ENCODE measurements around the gene DYRK3.

The DYRK3 gene

DNA sequence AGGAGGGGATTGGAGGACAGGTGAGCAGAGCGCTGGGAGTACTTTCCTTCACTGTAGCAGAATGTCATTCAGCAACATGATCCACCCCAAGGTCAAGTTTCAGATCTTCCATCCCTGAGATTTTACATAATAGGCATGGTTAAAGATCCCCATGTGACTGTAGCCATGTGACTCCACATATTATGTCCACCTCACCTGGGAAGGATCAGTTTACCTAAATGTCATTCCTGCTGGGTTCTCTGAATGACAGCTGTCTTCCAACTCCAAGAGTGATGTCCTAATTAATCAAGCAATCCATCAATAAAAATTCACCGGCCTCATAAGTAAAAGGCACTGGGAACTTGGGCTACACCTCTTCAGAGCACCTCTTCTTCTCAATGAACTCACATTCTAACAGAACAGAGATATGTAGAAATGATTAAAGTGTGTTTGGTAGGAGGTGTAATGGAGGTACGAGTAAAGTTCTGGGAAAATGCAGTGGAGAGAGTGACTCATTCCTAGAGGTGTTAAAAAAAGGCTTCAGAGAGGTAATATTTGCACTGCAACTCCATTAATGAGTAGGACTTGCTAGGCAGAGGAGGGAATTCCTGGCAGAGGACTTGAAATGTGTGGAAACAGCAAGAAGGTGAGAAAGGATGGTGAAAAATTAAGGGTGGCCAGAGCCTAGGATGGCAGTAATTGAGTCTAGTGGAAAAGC lies 27.2 kb downstream of the DYRK3 start:
- no peak for DNase-seq

DNA sequence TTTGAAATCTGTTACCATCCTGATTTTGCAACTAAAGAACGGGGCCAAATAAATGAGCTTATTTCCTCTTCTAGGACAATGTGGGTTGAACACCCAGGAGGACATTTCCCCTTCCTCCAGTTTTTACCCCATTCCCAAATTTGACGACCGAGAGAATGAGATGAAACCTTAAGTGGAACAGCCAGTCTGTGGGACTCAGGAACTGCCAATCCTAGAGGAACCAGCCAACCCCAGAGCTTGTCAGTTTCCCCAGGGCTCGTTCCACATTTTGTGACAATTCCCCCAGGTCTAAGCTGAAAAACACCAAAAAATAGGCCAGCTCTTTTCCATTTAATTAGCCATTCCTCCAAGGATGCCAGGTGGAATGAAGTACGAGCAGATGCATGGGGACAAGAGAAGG lies 28.0 kb downstream of the DYRK3 start:
- DNase-seq: no peak

DNA sequence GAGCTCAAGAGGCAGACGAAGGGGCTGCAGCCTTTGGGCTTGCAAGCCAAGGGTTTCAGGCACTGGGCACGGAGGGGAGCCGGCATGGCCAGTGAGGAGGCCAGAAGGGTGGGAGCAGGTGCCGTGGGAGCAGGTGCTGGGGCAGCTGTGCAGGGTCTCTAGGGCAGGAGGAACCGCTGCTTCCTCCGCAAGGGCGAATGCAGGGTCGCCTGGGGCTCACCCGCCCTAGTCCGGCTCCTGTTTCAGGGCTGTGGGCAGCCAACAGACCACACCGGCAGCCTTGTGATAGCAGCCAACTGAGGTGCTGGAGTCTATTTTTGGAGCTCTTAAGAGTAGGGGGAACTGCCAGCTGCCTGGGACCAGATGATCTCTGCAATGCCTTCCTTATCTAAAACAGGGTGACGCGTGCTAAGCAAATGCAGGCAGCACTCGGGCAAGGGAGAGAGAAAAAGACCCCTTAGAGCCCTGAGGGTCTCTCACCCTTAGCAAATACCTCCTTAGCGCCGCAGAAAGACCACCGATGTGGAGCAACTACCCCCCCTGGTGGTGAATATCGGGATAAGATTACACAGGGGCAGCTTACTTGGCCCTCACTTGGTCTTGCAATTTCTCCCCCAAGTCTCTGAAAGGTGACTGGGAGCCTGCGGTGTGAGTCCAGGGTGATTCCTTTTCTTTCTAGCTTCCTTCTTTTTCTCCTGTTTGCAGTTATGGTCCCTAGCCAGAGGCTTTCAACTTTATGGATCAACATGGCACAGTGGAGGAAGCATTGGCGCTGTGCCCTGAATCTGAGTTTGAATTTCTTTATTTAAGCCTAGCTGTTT lies 28.7 kb downstream of the DYRK3 start:
- DNase-seq: peak; percentile 53

- DNase-seq: no peak
Observed at GRCh38 chr1:206664740-206665139, 29.4 kb downstream of the DYRK3 start.

DNA sequence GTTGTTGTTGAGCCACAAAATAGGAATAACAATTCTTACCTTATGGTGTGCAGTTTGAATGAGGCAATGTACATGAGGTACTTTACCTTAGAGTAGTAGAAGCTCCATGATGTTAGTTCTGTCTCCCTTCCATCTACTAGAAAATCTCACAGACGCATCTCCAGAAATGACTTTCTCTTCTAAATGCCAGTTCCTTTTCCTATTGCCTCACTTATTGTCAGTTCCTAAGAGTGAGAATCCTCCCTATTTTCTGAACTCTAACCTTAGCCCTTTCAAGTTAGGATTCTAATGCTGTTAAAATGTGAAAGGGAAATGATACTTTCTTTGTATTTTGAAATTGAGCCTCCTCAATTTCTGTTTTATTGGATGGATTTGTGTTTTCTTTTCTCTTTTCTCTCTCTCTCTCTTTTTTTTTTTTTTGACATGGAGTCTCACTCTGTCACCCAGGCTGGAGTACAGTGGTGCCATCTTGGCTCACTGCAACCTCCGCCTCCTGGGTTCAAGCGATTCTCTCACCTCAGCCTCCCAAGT lies 30.8 kb downstream of the DYRK3 start:
- no peak for DNase-seq

DNA sequence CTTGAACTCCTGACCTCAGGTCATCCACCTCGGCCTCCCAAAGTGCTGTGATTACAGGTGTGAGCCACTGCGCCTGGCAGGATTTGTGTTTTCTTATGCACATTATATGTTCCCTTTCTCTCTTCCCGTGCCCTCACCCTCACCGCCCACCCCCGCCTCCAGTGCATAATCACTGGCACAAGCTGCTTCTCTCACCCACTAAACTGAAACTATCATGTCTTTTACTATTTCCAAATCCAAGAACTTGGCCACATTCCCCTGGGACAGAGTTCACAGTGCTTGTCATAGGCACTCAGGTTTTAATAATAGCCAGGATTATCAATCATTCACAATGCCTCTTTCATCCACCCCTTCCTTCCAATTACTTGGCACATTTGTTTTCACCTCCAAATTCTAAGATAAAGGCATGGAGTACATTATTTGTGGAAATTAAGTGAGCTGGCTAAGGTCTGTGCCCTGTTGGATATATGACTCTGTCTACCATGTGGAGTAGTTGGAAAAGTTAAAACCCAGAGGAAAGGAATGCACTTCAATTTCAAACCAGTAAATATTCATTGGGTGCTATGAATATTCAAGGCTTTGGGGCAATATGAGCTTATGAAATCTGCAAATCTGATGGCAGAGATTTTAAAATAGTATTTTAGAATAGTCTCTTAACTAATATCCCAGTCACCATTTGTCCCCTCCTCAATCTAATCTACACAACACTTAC lies 31.8 kb downstream of the DYRK3 start:
- no peak for DNase-seq

- no peak for DNase-seq
Observed at GRCh38 chr1:206668351-206668750, 33.0 kb downstream of the DYRK3 start.

DNA sequence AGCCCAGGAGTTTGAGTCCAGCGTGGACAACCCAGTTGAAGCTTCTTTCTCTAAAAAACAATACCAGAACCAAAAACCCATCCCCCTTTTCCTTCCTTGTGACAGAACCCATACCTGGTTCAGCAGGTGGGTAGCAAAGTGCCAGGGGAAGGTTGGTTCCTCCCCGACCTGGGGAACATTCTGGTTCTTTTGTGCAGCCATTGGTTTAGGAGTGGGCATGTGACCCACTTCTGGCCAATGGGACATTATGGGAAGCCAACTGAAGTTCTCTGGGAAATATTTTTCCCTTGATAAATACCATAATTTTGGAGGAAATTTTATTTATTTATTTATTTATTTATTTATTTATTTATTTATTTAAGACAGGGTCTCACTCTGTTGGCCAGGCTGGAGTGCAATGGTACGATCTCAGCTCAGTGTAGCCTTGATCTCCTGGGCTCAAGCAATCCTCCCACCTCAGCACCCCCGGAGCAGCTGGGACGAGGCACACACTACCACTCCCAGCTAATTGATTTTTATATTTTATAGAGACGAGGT lies 33.6 kb downstream of the DYRK3 start:
- DNase-seq: no peak

- no peak for DNase-seq
Observed at GRCh38 chr1:206672011-206672688, 36.8 kb downstream of the DYRK3 start.

DNA sequence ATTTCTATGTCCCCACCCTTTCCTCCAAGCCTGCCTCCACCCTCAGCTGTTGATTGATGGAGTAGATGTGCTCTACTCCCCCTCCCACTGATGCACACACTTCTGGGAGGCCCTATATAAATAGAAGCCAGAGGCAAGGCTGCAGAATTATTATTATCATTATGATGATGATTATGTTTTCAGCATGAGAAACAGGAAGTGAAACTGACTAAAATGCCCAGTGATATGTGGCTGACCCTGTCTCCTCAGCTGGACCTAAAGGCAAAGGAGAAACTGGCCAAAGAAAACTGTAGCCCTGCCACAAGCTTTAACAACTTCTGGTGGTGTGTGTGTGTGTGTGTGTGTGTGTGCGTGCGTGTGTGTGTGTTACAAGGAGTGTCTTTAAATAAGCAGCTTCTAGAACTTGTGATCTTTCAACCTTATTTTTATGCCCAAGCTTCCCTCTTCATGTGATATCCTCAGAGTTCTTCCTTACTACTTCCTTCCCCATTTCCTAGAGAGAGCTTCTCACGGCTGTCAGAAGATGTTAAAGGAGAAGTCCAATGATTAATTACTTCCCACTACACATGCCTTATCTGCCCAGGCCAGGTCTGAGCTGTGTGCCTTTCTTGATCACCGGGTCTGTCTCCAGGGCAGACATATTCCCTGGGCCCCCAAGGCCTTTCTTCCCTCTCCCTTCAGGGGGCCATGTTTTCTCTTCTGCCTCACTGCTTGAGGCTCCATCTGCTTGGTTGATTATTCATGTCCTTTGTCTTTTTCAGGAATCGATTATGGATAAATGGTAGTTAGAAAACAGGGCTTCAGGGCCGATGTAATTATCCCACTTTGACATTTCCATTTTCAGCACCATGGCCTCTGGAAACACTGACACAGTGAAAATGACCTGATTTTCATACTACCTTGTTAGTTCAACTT lies 37.8 kb downstream of the DYRK3 start:
- DNase-seq: no peak

DNA sequence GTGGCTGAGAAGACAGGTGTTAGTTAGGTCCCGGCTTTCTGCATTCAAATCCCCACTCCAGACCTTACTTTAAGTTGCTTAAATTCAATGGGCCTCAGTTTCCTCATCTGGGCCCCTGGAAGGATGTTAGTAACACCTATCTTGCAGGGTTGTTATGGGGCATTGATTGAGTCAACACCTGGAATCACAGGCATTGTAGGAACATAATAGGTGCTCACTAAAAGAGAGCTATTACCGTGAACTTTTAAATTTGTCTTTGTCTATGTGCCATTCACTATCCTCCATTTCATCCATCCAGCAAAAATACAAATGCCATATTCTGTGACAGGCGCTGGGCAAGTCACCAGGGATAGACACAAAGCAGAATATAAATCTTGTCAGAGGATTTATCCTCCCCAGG lies 38.9 kb downstream of the DYRK3 start:
- no peak for DNase-seq

GRCh38 chr1:206674745-206675175 lies 39.4 kb downstream of the DYRK3 start:
- no peak for DNase-seq

DNA sequence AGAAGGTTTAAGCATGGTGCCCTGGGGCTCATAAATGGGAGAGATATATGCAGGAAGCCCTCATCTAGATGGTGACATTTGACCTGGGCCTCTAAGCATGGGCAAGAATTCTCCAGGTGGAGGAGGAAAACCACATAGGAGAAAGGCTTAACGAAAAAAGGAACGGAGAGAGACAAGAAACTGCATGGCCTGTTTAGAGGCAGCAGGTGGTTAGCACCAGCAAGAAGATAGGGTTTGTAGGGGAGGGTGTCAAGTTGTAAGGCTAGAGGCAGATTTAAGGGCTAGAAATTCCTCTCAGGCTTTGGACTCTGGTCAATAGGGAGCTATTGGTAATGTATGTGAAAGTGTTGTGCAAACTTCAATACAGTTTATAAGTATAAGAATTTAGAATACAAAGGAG lies 41.2 kb downstream of the DYRK3 start:
- no peak for DNase-seq

- no peak for DNase-seq
Observed at GRCh38 chr1:206678490-206678889, 43.2 kb downstream of the DYRK3 start.

DNA sequence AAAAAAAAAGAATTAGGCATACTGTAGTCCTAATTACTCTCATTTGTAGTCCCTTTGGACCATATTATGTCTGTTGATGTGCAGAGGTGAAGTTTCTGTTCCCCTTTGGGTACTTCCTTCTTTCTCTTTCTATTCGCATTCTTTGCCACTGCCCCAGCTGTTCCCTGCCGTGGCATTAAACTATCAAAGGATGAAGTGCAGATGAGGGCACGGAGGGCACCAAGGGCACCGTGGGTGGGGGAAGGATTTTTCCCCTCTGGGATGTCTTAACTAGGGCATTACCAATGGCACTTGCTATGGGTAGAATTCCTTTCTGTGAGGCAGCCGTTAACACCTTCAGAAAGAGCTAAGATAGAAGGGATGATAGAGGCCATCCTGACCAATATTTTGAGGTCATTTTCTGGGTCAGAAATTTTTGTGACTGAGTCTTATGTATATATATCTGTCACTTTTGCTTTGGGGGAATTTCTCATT lies 44.4 kb downstream of the DYRK3 start:
- DNase-seq: no peak

GRCh38 chr1:206680279-206680678 lies 44.9 kb downstream of the DYRK3 start:
- no peak for DNase-seq

DNA sequence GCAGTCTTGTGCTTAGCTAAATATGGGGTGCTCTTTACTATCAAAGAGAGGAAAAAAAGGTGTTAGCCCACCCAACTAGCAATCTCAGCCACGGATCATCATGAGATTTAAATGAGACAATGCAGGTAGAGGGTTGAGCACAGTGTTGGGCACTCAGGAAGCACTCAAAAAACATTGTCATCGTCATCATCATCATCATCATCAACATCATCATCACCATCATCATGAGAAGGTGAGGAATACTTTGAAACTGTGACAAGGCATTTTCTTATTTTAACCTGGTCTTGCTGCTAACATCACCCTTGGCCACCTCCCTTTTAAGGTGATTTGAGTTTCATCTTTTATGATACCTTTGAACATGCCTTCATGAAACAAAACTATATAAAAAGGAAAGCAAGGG lies 46.0 kb downstream of the DYRK3 start:
- DNase-seq: no peak

GRCh38 chr1:206682111-206682510 lies 46.8 kb downstream of the DYRK3 start:
- DNase-seq: no peak

DNA sequence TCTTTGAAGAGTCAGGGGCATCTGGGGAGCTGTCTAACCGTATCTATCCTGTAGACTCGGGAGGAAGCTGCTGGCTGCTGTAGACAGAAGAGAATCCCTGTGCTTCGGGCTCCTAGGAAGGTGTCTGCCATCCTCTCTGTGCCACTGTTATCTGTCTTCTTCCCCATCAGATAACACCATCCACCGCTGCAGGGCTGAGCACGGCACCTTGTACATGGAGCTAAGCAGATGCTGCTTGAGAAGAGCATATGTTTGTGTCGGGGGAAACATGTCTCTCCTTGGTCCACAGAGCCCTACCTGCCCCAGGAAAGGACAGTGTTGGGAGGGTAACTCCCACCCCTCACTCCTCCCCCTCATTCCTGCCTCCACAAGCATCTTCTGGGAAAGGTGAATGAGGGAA lies 48.0 kb downstream of the DYRK3 start:
- DNase-seq: no peak

GRCh38 chr1:206684003-206684402 lies 48.7 kb downstream of the DYRK3 start:
- DNase-seq: no peak
